Bronchial epithelial cell (primary cell): Measurements from ENCODE around the gene CAVIN1. TPM values are rescaled to one million over a fixed set of nuclear protein-coding genes. Genes with fewer than 3 reads are reported as not detected.
"Not testable (repeated sequence)": the region's sequence is repeated elsewhere in the genome, so short reads cannot be mapped to it uniquely, and the experiment has no call there.

Source experiments
- DNase-seq: peaks from one replicate; pipeline ENCODE4 v3.0.0-alpha.2; 2010; ENCODE audit warnings: low read depth
- FAIRE-seq: peaks from 2 replicates; lab custom pipeline; 2011; peaks lifted over from hg19 to GRCh38; lab: Jason Lieb, UNC
- H3K27me3 ChIP-seq: 2 replicates; pipeline ENCODE4 v1.5.1; 2011; ENCODE audit warnings: low read length; ENCODE audit not compliant: control insufficient read depth, insufficient read depth
- H3K36me3 ChIP-seq: 2 replicates; pipeline ENCODE4 v1.5.1; 2011; ENCODE audit warnings: low read length; ENCODE audit not compliant: control insufficient read depth, insufficient read depth
- H3K4me3 ChIP-seq: 2 replicates; pipeline ENCODE4 v1.5.1; 2011; ENCODE audit warnings: mild to moderate bottlenecking, low read depth, low read length, control low read depth
- total RNA-seq: library from RNA; depleted of rRNA; stranded (reverse); fragments of >200 nt; gene quantifications from 2 replicates; pipeline ENCODE4 v1.2.1, GENCODE V29; 2014
- TF ChIP-seq, protein P1 (sequence below): IDR thresholded peaks from 2 replicates; pipeline ENCODE4 v1.5.1; 2011; ENCODE audit warnings: mild to moderate bottlenecking, moderate library complexity, low read length, control low read depth, inconsistent platforms; ENCODE audit not compliant: insufficient read depth, severe bottlenecking

Gene CAVIN1
- total RNA-seq, 1 donor from 2014 or later = 126 TPM

DNA sequence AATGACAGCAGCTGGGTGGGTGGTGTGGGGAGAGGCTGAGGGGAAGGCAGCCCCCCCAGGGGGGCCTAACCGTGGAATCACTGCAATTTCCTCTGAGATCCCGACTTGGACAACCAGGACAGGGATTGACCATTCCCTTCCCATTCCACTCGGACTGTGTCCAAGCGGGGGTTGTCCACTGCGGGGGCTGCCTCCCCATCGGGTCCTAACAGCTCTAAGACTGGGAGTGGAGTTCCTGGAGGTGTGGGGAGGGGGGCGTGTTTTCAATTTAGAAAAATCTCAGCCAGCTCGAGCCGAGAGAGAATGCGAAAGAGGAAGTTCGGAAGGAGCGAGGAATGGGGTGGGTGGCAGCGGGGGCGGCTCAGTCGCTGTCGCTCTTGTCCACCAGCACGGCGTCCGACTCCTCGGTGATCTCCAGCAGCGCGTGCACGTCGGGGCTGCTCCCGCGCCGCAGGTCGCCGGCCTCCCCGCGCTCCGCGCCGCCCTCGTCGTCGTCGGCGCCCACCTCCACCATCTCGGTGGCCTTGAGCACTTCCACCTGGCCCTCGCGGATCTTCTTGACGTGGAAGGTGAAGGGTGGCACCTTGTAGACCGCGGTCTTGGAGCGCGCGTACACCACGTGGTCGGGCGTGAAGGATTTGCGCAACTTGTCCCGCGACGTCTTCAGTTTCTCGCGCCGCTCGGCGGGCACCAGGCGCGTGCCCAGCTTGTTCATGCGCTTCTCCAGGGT, 18.6 kb downstream of the CAVIN1 start:
- Histone ChIP-seq H3K36me3 (peaks cover 14% of the 10 kb centered on the region), H3K27me3 (no peaks in the 10 kb centered on the region), H3K4me3 (no peak overlapping the region)
- TF ChIP-seq, protein P1, sequence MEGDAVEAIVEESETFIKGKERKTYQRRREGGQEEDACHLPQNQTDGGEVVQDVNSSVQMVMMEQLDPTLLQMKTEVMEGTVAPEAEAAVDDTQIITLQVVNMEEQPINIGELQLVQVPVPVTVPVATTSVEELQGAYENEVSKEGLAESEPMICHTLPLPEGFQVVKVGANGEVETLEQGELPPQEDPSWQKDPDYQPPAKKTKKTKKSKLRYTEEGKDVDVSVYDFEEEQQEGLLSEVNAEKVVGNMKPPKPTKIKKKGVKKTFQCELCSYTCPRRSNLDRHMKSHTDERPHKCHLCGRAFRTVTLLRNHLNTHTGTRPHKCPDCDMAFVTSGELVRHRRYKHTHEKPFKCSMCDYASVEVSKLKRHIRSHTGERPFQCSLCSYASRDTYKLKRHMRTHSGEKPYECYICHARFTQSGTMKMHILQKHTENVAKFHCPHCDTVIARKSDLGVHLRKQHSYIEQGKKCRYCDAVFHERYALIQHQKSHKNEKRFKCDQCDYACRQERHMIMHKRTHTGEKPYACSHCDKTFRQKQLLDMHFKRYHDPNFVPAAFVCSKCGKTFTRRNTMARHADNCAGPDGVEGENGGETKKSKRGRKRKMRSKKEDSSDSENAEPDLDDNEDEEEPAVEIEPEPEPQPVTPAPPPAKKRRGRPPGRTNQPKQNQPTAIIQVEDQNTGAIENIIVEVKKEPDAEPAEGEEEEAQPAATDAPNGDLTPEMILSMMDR = no peak
- no peak for DNase-seq
- no peak for FAIRE-seq

DNA sequence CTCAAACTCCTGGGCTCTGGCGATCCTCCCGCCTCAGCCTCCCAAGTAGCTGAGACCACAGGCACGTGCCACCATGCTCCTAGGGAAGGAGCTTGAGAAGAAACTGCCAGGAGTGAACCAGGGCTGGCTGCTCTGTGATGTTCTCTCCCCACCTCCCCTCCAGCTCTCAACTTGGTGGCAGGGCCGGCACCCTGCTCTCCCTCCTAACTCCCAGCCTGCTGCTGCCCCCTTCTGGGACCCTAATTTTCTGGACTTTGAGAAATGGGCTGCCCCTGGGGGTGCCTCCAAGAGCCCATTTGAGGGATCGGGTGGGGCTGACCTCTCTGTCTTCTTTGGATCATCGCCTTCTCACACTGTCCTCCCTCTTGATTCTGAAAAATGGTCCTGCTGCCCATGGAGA, 19.9 kb downstream of the CAVIN1 start:
- FAIRE-seq (no peak), DNase-seq (no peak)
- TF ChIP-seq, protein P1 = no peak
- Histone ChIP-seq H3K4me3 (no peak overlapping the region), H3K27me3 (no peaks in the 10 kb centered on the region), H3K36me3 (peaks cover 14% of the 10 kb centered on the region)

DNA sequence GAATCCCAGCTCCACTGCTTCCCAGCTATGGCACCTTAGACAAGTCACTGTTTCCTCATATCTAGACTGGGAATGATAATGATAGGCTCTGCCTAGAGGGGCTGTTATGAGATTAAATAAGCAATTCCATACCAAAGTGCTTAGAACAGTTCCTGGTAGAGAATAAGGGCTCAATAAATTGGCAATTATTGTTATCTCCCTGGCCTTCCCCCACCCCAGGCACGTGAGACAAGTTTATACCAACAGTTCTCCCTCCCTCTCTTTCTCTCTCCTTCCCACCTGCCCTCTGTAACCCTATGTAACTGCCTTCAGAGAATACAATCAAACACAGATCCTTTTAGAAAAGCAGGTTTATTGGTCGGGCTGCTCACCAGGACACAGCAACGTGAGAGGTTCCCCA, 20.9 kb downstream of the CAVIN1 start:
- Histone ChIP-seq H3K27me3 (no peaks in the 10 kb centered on the region), H3K4me3 (no peak overlapping the region), H3K36me3 (peaks cover 14% of the 10 kb centered on the region)
- no peak for DNase-seq
- no peak for FAIRE-seq
- TF ChIP-seq, protein P1 = no peak

DNA sequence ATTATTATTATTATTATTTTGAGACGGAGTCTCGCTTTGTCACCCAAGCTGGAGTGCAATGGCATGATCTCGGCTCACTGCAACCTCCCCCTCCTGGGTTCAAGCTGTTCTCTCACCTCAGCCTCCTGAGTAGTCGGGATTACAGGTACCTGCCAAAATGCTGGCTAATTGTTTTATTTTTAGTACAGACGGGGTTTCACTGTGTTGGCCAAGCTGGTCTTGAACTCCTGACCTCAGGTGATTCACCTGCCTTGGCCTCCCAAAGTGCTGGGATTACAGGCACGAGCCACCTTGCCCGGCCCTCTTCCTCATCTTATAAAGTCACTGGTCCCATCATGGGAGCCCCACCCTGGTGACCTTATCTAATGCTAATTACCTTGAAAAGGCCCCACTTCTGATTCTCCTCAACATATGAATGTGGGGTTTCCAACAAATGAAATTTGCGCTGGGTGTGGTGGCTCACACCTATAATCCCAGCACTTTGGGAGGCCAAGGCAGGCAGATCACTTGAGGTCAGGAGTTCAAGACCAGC, 22.1 kb downstream of the CAVIN1 start:
- H3K36me3 ChIP-seq = peaks cover 14% of the 10 kb centered on the region
- FAIRE-seq, DNase-seq: not testable (repeated sequence)

DNA sequence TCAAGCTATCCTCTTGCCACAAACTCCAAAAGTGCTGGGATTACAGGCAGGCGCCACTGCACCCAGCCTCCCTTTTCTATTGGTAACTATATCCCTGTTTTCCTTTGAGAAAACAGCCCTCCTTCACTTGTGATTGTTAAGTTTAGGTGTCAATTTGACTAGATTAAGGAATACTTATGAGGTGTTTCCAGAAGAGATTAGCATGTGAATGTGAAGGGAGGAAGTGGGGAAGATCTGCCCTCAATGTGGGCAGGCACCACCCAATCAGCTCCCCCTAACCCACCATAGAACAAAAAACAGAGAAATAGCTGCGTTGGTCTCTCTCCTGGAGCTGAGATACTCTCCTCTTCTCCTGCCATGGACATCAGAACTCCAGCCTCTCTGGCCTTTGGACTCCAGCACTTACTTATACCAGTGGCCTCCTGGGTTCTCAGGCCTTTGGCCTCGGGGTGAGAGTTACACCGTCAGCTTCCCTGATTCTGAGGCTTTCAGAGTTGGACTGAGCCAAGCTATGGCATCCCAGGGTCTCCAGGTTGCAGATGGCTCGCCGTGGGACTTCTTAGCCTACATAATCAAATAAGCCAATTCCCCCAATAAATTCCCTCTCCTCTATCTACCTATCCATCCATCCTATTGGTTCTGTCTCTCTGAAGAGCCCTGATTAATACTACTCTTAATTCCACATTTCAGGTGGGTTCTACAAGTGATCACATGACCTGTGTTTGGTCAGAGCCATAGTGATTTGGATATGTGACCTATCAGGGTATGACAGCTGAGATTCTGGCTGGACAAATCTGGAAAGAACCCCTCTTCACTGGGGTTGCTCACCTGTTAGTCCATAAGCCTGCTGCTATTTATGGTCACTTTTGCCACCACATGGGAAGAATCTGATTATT, 22.9 kb downstream of the CAVIN1 start:
- Histone ChIP-seq H3K36me3 (peaks cover 12% of the 10 kb centered on the region), H3K4me3 (no peak overlapping the region), H3K27me3 (no peaks in the 10 kb centered on the region)
- TF ChIP-seq, protein P1 = no peak
- no peak for FAIRE-seq
- no peak for DNase-seq

More for the DNA sequence above, 22.1 kb downstream of the CAVIN1 start:
- not testable (repeated sequence) for H3K4me3 ChIP-seq, H3K27me3 ChIP-seq

DNA sequence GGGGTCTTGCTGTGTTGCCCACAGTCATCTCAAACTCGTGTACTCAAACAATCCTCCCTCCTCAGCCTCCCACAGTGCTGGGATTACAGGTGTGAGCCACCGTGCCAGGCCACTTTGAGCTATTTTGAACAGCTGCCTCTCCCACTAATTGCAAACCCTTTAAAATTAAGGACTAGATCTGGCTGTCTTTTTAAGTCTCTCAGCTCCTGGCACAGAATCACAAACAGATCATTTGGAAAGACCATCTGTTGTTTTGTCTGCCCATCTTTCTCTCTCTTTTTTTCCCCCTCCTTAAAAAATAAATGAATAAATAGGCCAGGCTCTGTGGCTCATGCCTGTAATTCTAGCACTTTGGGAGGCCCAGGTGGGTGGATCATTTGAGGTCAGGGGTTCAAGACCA, 23.9 kb downstream of the CAVIN1 start:
- FAIRE-seq = no peak
- Histone ChIP-seq H3K4me3 (no peak overlapping the region), H3K27me3 (no peaks in the 10 kb centered on the region), H3K36me3 (peaks cover 6% of the 10 kb centered on the region)
- no peak for DNase-seq
- TF ChIP-seq, protein P1 = no peak

DNA sequence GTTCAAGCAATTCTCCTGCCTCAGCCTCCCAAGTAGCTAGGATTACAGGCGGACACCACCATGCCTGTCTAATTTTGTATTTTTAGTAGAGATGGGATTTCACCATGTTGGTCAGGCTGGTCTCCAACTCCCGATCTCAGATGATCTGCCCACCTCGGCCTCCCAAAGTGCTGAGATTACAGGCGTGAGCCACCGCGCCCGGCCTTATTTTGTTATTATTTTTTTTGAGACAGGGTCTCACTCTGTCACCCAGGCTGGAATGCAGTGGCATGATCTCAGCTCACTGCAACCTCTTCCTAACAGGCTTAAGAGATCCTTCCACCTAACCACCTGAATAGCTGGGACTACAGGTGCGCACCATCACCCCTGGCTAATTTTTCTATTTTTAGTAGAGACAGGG, 27.5 kb downstream of the CAVIN1 start:
- FAIRE-seq, H3K27me3 ChIP-seq, DNase-seq, H3K36me3 ChIP-seq, H3K4me3 ChIP-seq: not testable (repeated sequence)
